Camera-type eye (tissue), 1 donor: ENCODE results near the gene RPL26. TPM values are rescaled to one million over a fixed set of nuclear protein-coding genes. Genes with fewer than 3 reads are reported as not detected.

Experiments used
- total RNA-seq: library from RNA; depleted of rRNA; stranded (reverse); fragments of >200 nt; gene quantifications from one replicate; pipeline ENCODE4 v1.2.3, GENCODE V29; 2014

The RPL26 gene
- total RNA-seq, result 2,784 TPM

GRCh38 chr17:8383143-8383822, at the start of gene RPL26:
RPL26 (minus strand) TSS chr17:8383193; CDS start chr17:8382310, 883 bp downstream.

GRCh38 chr17:8397636-8398035, 14.6 kb upstream of the RPL26 start, which contains the start of gene RNF222:
RNF222 (minus strand) TSS chr17:8397827; CDS start chr17:8393461, 4,366 bp downstream.

DNA sequence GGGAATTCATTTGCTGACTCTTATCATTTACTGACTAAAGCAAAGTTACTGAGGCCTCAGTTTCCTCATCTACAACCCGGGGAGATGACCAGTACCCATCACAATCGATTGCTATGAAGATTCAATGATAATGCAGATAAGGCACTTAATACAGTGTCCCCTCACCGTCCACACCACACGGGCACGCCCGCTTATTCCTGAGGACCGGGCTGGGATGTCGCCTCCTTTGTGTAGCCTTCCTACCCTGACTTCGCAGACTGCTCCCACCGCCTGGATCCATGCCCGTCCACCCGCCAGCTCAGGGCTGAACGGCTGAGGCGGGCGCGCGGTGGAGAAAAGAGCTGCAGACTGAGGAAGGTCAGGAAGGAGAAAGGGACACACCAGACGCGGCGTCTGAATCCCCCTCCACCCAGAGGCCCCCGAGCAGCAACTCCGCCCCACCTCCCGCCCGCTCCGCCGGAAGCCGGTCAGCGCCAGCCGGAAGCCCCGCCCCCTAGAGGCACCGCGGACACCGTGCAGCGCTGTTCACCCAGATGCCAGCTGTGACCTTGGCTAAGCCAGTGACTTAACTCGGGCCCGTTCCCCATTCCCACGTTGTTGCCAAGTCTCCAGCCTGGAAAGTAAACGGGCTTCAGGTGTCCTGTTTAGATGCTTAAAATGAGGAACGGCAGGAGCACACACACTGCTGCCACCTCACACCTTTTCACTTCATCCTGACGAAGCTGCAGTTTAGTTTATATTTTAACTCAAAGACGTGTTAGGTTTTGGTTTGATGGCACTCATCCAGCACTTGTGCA, 6.5 kb downstream of the RPL26 start, which contains the start of gene KRABD2:
Gene KRABD2 (minus strand): TSS at position 434 of the 797 bp plus-strand sequence.

DNA sequence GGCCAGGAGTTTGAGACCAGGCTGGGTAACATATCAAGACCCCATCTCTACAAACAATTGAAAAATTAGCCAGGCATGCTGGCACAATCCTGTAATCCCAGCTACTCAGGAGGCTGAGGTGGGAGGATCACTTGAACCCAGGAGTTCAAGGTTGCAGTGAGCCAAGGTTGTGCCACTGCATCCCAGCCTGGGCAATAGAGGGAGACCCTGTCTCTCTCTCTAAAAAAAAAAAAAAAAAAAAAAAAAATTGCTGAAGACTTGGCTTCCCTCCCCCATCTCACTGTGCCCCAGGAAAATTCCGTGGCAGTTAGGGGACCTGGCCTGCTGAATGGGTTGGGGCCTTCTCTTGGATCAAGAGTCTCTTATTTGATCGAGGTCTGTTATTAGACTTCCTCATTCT, 43.5 kb downstream of the RPL26 start, which contains the start of gene ODF4:
Gene ODF4 (plus strand): TSS at position 301 of the 400 bp plus-strand sequence. CDS start 212 bp downstream, outside the sequence.

Other genes starting within 250 kb of the RPL26 start
- 75.9 TPM for gene PER1, start 230.8 kb downstream of the RPL26 start, total RNA-seq
- 47.6 TPM for gene VAMP2, start 220.2 kb downstream of the RPL26 start, total RNA-seq
- gene TMEM107, start 206.8 kb downstream of the RPL26 start, total RNA-seq, result 34.0 TPM
- gene BORCS6, start 193.0 kb downstream of the RPL26 start, total RNA-seq, result 8.2 TPM
- gene AURKB, start 172.6 kb downstream of the RPL26 start, total RNA-seq, result 16.6 TPM
- 30.5 TPM for gene CTC1, start 135.1 kb downstream of the RPL26 start, total RNA-seq
- 26.1 TPM for gene PFAS, start 133.9 kb downstream of the RPL26 start, total RNA-seq
- gene RANGRF, start 94.5 kb downstream of the RPL26 start, total RNA-seq, result 12.0 TPM
- 1.0 TPM for gene SLC25A35, start 87.8 kb downstream of the RPL26 start, total RNA-seq
- 7.3 TPM for gene ARHGEF15, start 73.0 kb downstream of the RPL26 start, total RNA-seq
- not detected for gene ODF4, start 43.4 kb downstream of the RPL26 start, total RNA-seq
- gene RNF222, start 14.6 kb upstream of the RPL26 start, total RNA-seq, result not detected
- 60.3 TPM for gene NDEL1, start 52.7 kb upstream of the RPL26 start, total RNA-seq
- 188 TPM for gene MYH10, start 247.5 kb upstream of the RPL26 start, total RNA-seq